HepG2 (cell line): ENCODE results near the gene RNASE11. TPM values are rescaled to one million over a fixed set of nuclear protein-coding genes. Genes with fewer than 3 reads are reported as not detected.

Source experiments
- CREM ChIP-seq, 2 experiments: sonication (generic) in 1 of 2; formaldehyde crosslinking in 1 of 2; IDR thresholded peaks; 2 replicates each; pipeline versions ENCODE4 v1.4.0 to v1.6.1; 2016 to 2020; ENCODE audit warnings: antibody characterized with exemption in 1 of 2, mild to moderate bottlenecking in 1 of 2, missing genetic modification reagents in 1 of 2
- GFI1 ChIP-seq: sonication (generic); formaldehyde crosslinking; IDR thresholded peaks from 2 replicates; pipeline ENCODE4 v1.5.0; 2020; ENCODE audit warnings: missing genetic modification reagents, mild to moderate bottlenecking, borderline replicate concordance
- GPBP1L1 ChIP-seq: sonication (generic); formaldehyde crosslinking; IDR thresholded peaks from 2 replicates; pipeline ENCODE4 v1.5.0; 2020; ENCODE audit warnings: mild to moderate bottlenecking, missing genetic modification reagents
- HDAC6 ChIP-seq: fragments of 200-600 bp; sonication (generic); IDR thresholded peaks from 2 replicates; pipeline ENCODE4 v1.7.0; 2017; ENCODE audit warnings: mild to moderate bottlenecking, antibody characterized with exemption, low read length, low read depth
- KLF12 ChIP-seq: sonication (generic); formaldehyde crosslinking; IDR thresholded peaks from 2 replicates; pipeline ENCODE4 v1.4.0; 2020; ENCODE audit warnings: missing genetic modification reagents, borderline replicate concordance
- KLF6 ChIP-seq: IDR thresholded peaks from 2 replicates; pipeline ENCODE4 v1.8.0; 2016; ENCODE audit warnings: missing biosample characterization, missing genetic modification reagents
- KLF9 ChIP-seq: IDR thresholded peaks from 2 replicates; pipeline ENCODE4 v1.6.1; 2016; ENCODE audit warnings: low read depth
- MIER2 ChIP-seq: IDR thresholded peaks from 2 replicates; pipeline ENCODE4 v1.6.1; 2016; ENCODE audit warnings: missing biosample characterization, missing genetic modification reagents
- SRSF9 ChIP-seq: fragments of 200-400 bp; formaldehyde crosslinking; IDR thresholded peaks from 2 replicates; pipeline ENCODE4 v1.6.1; 2018; ENCODE audit warnings: borderline replicate concordance, mild to moderate bottlenecking, low read depth, low read length; ENCODE audit not compliant: insufficient read depth, poor library complexity, severe bottlenecking
- STAG1 ChIP-seq: sonication (generic); formaldehyde crosslinking; IDR thresholded peaks from 2 replicates; pipeline ENCODE4 v1.4.0; 2020; ENCODE audit warnings: missing genetic modification reagents
- TAF15 ChIP-seq: fragments of 200-400 bp; formaldehyde crosslinking; IDR thresholded peaks from one replicate; pipeline ENCODE4 v1.6.1; 2018; ENCODE audit warnings: mild to moderate bottlenecking, low read depth, low read length; ENCODE audit not compliant: poor library complexity, severe bottlenecking
- TOE1 ChIP-seq: sonication (generic); formaldehyde crosslinking; IDR thresholded peaks from 2 replicates; pipeline ENCODE4 v1.4.0; 2020; ENCODE audit warnings: mild to moderate bottlenecking, missing genetic modification reagents
- TOPORS ChIP-seq: sonication (generic); formaldehyde crosslinking; IDR thresholded peaks from 2 replicates; pipeline ENCODE4 v1.8.0; 2023; ENCODE audit warnings: mild to moderate bottlenecking, missing genetic modification reagents
- ZBED4 ChIP-seq: sonication (generic); formaldehyde crosslinking; IDR thresholded peaks from 2 replicates; pipeline ENCODE4 v1.4.0; 2020; ENCODE audit warnings: missing genetic modification reagents, borderline replicate concordance
- ZKSCAN1 ChIP-seq: fragments of 150-350 bp; IDR thresholded peaks from 2 replicates; pipeline ENCODE4 v1.6.1; 2014; ENCODE audit warnings: low read length
- ZKSCAN8 ChIP-seq: IDR thresholded peaks from 2 replicates; pipeline ENCODE4 v1.6.1; 2016; ENCODE audit warnings: borderline replicate concordance, missing genetic modification reagents, missing compliant biosample characterization
- ZNF10 ChIP-seq: sonication (generic); formaldehyde crosslinking; IDR thresholded peaks from 2 replicates; pipeline ENCODE4 v1.4.0; 2020; ENCODE audit warnings: mild to moderate bottlenecking, low read depth, missing genetic modification reagents, borderline replicate concordance
- ZNF17 ChIP-seq: sonication (generic); formaldehyde crosslinking; IDR thresholded peaks from 2 replicates; pipeline ENCODE4 v1.5.0; 2020; ENCODE audit warnings: mild to moderate bottlenecking, missing genetic modification reagents
- ZNF18 ChIP-seq: sonication (generic); formaldehyde crosslinking; IDR thresholded peaks from 2 replicates; pipeline ENCODE4 v1.8.0; 2022; ENCODE audit warnings: mild to moderate bottlenecking, missing genetic modification reagents; ENCODE audit not compliant: insufficient replicate concordance
- ZNF224 ChIP-seq: sonication (generic); formaldehyde crosslinking; IDR thresholded peaks from 2 replicates; pipeline ENCODE4 v1.5.0; 2020; ENCODE audit warnings: mild to moderate bottlenecking, missing genetic modification reagents
- ZNF232 ChIP-seq: sonication (generic); formaldehyde crosslinking; IDR thresholded peaks from 2 replicates; pipeline ENCODE4 v1.4.0; 2020; ENCODE audit warnings: missing genetic modification reagents, borderline replicate concordance
- ZNF556 ChIP-seq: sonication (generic); formaldehyde crosslinking; IDR thresholded peaks from 2 replicates; pipeline ENCODE4 v1.4.0; 2020; ENCODE audit warnings: mild to moderate bottlenecking, missing genetic modification reagents, borderline replicate concordance
- ZNF749 ChIP-seq: sonication (generic); formaldehyde crosslinking; IDR thresholded peaks from 2 replicates; pipeline ENCODE4 v1.8.0; 2022; ENCODE audit warnings: mild to moderate bottlenecking, missing genetic modification reagents, moderate library complexity, borderline replicate concordance
- polyA plus RNA-seq, 8 experiments: library from polyadenylated mRNA; depleted of rRNA in 3 of 8; stranded (reverse) in 7 of 8; unstranded in 1 of 8; fragments of >200 nt; fragmentation: Illumina TruSeq in 4 of 8; extraction: Trizol in 4 of 8; gene quantifications; 2 replicates each; pipeline versions ENCODE4 v1.2.1 to v1.2.3, GENCODE V29; 2011 to 2016; ENCODE audit warnings: low read depth in 4 of 8, missing spikeins in 1 of 8, mixed read lengths in 1 of 8; ENCODE audit not compliant: insufficient read depth in 1 of 8
- total RNA-seq, 5 experiments: library from RNA; depleted of rRNA; stranded (reverse); fragments of >200 nt; fragmentation: Illumina TruSeq; extraction: Trizol; gene quantifications; 2 replicates each; pipeline ENCODE4 v1.2.3, GENCODE V29; 2016; ENCODE audit warnings: low read depth in 1 of 5

RNASE11 gene
- total and polyA plus RNA-seq, 2 of the 13 experiments (the other 11 are each of a cell fraction or from before 2014, with no cell fraction given), result not detected

- TF ChIP-seq ZNF17 (CRISPR knock-in tag) (no peak), ZKSCAN8 (no peak), CREM (IDR thresholded peaks at IDR 0.05) (no peak; the same call in 1 of the 2 replicates), CREM (CRISPR knock-in tag; IDR thresholded peaks at IDR 0.05) (no peak), TAF15 (no peak), SRSF9 (no peak), GFI1 (CRISPR knock-in tag) (peak; percentile 59; the same call in 1 of the 2 replicates), ZNF18 (CRISPR knock-in tag) (no peak), KLF12 (CRISPR knock-in tag) (no peak), MIER2 (CRISPR knock-in tag) (no peak; the same call in 1 of the 2 replicates), ZNF749 (CRISPR knock-in tag) (no peak), KLF6 (CRISPR knock-in tag) (peak; percentile 46; the same call in 1 of the 2 replicates), ZKSCAN1 (peak; percentile 51; the same call in 1 of the 2 replicates), ZNF224 (CRISPR knock-in tag) (peak; percentile 94; the same call in 1 of the 2 replicates), GPBP1L1 (CRISPR knock-in tag) (no peak), TOPORS (peak; percentile 74), ZNF556 (CRISPR knock-in tag) (peak; percentile 16; the same call in 1 of the 2 replicates), STAG1 (peak; percentile 99), ZNF10 (CRISPR knock-in tag) (no peak), HDAC6 (no peak), TOE1 (no peak), ZBED4 (CRISPR knock-in tag) (no peak; the same call in 1 of the 2 replicates), KLF9 (CRISPR knock-in tag) (no peak), ZNF232 (CRISPR knock-in tag) (peak; percentile 87)
Measured at GRCh38 chr14:20609215-20610001, 21.6 kb upstream of the RNASE11 start (continued).
